Neural cell (in vitro differentiated cells): ENCODE results near the gene PYGM.

Experiments used
- EP300 ChIP-seq: fragments of 450-650 bp; conservative IDR thresholded peaks from 2 replicates; pipeline ENCODE4 v1.6.1; 2014; ENCODE audit warnings: antibody characterized with exemption, mild to moderate bottlenecking, moderate library complexity; ENCODE audit not compliant: poor library complexity, severe bottlenecking
- EZH2 ChIP-seq: fragments of 200-600, 300-800 bp; shearing (Covaris generic), sonication (generic); IDR thresholded peaks from 2 replicates; pipeline ENCODE4 v1.6.1; 2014; ENCODE audit warnings: antibody characterized with exemption, low read length, borderline replicate concordance, mild to moderate bottlenecking; ENCODE audit not compliant: insufficient read depth, poor library complexity, severe bottlenecking
- MXI1 ChIP-seq: fragments of 450-650 bp; conservative IDR thresholded peaks from 2 replicates; pipeline ENCODE4 v1.6.1; 2014; ENCODE audit warnings: antibody characterized with exemption, mild to moderate bottlenecking; ENCODE audit not compliant: poor library complexity, severe bottlenecking
- POLR2AphosphoS5 ChIP-seq: IDR thresholded peaks from 2 replicates; pipeline ENCODE4 v1.6.1; 2012
- SMC3 ChIP-seq: fragments of 450-650 bp; conservative IDR thresholded peaks from 2 replicates; pipeline ENCODE4 v1.6.1; 2014; ENCODE audit warnings: antibody characterized with exemption, mild to moderate bottlenecking, moderate library complexity; ENCODE audit not compliant: poor library complexity
- TF ChIP-seq, protein P1 (sequence below): fragments of 450-650 bp; IDR thresholded peaks from 2 replicates; pipeline ENCODE4 v1.5.1; 2014; ENCODE audit warnings: antibody characterized with exemption, mild to moderate bottlenecking, moderate library complexity; ENCODE audit not compliant: poor library complexity, severe bottlenecking

DNA sequence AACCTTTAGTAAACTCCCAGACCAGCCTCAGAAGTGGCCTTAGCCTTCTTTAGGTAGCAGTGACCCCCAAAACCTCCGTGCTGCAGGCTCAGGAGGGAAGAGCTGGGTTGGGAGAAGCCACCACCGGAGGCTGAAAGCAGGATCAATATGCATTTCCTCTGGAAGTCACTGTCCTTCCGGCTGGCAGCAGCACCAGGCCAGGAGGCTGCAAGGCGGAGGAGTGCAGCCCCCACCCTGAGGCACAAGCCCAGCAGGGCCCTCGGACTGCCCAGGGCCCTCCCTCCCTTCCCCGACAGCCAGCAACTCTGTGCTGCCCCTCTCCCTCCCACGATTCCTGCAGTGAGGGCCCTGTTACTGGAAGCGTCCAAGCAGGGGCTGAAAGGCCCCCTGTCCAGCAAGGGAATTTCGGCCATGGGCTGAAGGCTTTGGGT is 33.5 kb downstream of the PYGM start:
- TF ChIP-seq MXI1 (no peak), SMC3 (no peak), POLR2AphosphoS5 (no peak), EP300 (no peak), EZH2 (no peak)
- TF ChIP-seq, protein P1, sequence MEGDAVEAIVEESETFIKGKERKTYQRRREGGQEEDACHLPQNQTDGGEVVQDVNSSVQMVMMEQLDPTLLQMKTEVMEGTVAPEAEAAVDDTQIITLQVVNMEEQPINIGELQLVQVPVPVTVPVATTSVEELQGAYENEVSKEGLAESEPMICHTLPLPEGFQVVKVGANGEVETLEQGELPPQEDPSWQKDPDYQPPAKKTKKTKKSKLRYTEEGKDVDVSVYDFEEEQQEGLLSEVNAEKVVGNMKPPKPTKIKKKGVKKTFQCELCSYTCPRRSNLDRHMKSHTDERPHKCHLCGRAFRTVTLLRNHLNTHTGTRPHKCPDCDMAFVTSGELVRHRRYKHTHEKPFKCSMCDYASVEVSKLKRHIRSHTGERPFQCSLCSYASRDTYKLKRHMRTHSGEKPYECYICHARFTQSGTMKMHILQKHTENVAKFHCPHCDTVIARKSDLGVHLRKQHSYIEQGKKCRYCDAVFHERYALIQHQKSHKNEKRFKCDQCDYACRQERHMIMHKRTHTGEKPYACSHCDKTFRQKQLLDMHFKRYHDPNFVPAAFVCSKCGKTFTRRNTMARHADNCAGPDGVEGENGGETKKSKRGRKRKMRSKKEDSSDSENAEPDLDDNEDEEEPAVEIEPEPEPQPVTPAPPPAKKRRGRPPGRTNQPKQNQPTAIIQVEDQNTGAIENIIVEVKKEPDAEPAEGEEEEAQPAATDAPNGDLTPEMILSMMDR = no peak
